ENCODE results near the gene TNRC6B. TPM values are rescaled to one million over a fixed set of nuclear protein-coding genes. Genes with fewer than 3 reads are reported as not detected.

Gene TNRC6B
- total RNA-seq, 1 experiment from 2014 or later: 50.4 TPM

- TF ChIP-seq ZNF317 (CRISPR knock-in tag; IDR thresholded peaks at IDR 0.05; ENCODE audit: borderline replicate concordance, low read depth) (no peak), RELA (CRISPR knock-in tag; IDR thresholded peaks at IDR 0.05; ENCODE audit: borderline replicate concordance) (no peak)
- TF ChIP-seq, protein P1, sequence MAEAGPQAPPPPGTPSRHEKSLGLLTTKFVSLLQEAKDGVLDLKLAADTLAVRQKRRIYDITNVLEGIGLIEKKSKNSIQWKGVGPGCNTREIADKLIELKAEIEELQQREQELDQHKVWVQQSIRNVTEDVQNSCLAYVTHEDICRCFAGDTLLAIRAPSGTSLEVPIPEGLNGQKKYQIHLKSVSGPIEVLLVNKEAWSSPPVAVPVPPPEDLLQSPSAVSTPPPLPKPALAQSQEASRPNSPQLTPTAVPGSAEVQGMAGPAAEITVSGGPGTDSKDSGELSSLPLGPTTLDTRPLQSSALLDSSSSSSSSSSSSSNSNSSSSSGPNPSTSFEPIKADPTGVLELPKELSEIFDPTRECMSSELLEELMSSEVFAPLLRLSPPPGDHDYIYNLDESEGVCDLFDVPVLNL (CRISPR knock-in tag; IDR thresholded peaks at IDR 0.05; ENCODE audit: borderline replicate concordance, low read depth): no peak
- TF ChIP-seq, protein P2, sequence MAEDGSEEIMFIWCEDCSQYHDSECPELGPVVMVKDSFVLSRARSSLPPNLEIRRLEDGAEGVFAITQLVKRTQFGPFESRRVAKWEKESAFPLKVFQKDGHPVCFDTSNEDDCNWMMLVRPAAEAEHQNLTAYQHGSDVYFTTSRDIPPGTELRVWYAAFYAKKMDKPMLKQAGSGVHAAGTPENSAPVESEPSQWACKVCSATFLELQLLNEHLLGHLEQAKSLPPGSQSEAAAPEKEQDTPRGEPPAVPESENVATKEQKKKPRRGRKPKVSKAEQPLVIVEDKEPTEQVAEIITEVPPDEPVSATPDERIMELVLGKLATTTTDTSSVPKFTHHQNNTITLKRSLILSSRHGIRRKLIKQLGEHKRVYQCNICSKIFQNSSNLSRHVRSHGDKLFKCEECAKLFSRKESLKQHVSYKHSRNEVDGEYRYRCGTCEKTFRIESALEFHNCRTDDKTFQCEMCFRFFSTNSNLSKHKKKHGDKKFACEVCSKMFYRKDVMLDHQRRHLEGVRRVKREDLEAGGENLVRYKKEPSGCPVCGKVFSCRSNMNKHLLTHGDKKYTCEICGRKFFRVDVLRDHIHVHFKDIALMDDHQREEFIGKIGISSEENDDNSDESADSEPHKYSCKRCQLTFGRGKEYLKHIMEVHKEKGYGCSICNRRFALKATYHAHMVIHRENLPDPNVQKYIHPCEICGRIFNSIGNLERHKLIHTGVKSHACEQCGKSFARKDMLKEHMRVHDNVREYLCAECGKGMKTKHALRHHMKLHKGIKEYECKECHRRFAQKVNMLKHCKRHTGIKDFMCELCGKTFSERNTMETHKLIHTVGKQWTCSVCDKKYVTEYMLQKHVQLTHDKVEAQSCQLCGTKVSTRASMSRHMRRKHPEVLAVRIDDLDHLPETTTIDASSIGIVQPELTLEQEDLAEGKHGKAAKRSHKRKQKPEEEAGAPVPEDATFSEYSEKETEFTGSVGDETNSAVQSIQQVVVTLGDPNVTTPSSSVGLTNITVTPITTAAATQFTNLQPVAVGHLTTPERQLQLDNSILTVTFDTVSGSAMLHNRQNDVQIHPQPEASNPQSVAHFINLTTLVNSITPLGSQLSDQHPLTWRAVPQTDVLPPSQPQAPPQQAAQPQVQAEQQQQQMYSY (CRISPR knock-in tag; IDR thresholded peaks at IDR 0.05): no peak
These were observed 151.7 kb downstream of the TNRC6B start (continued) for GRCh38 chr22:40329466-40329865.

DNA sequence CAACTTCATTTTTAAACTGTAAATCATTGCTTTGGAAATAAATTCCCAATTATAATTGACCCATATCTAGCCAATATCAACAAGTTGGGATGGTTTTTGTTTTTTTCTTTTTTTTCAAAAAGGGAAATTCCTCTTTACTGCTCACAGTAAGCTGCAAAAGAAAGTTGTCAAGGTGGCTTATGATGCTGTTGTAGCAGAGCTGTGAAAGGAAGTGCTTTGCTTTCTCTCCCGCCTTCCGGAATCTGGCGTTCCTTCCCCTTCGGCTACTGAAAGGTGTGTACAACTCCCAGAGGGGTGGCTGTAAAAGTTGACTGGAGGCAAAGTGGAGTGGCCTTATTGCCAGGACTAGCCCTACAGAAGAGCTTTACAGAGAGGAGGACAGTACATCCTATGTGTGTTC is 152.4 kb downstream of the TNRC6B start:
- no peaks in the 10 kb centered on the region for H3K9me3 Mint-ChIP-seq
- no peak for ATAC-seq
- no peak for DNase-seq (ENCODE audit: low spot score)
- H3K4me3 Mint-ChIP-seq: no peak overlapping the region
- no peak for TF ChIP-seq EMX1 (CRISPR knock-in tag; IDR thresholded peaks at IDR 0.05)
- no peaks in the 10 kb centered on the region for H3K27me3 Mint-ChIP-seq (ENCODE audit: low read depth)
- ChIA-PET POLR2A (no interaction called here), CTCF (interaction anchor here (1.2 kb wide), 1 partner anchor 17 kb away, joined by 3 read pairs; no protein-coding TSS in a partner anchor)
- H3K27ac Mint-ChIP-seq: peak overlapping the region; percentile 67; the same call in 1 of the 2 replicates
- peaks cover 83% of the 10 kb centered on the region for H3K4me1 Mint-ChIP-seq
- H3K36me3 Mint-ChIP-seq: peaks cover 4% of the 10 kb centered on the region; the same call in 1 of the 2 replicates

- Mint-ChIP-seq H3K4me1 (peaks cover 78% of the 10 kb centered on the region), H3K27me3 (ENCODE audit: low read depth) (no peaks in the 10 kb centered on the region), H3K9me3 (no peaks in the 10 kb centered on the region), H3K4me3 (no peak overlapping the region), H3K27ac (no peak overlapping the region; the same call in 1 of the 2 replicates), H3K36me3 (no peaks in the 10 kb centered on the region; the same call in 1 of the 2 replicates)
- DNase-seq (ENCODE audit: low spot score): no peak
- ChIA-PET CTCF (interaction anchor here (1.2 to 1.5 kb wide), 2 partner anchors 16 to 18 kb away, joined by 3 read pairs; no protein-coding TSS in a partner anchor), POLR2A (no interaction called here)
- ATAC-seq: no peak
- TF ChIP-seq CDX4 (CRISPR knock-in tag; IDR thresholded peaks at IDR 0.05; ENCODE audit: borderline replicate concordance) (no peak), JAZF1 (CRISPR knock-in tag; IDR thresholded peaks at IDR 0.05) (no peak), ZNF416 (CRISPR knock-in tag; IDR thresholded peaks at IDR 0.05) (no peak), CBFB (CRISPR knock-in tag; IDR thresholded peaks at IDR 0.05; ENCODE audit: low read depth) (no peak), CTCF (IDR thresholded peaks at IDR 0.05) (no peak), GABPB1 (CRISPR knock-in tag; IDR thresholded peaks at IDR 0.05) (no peak), PREB (CRISPR knock-in tag; IDR thresholded peaks at IDR 0.05; ENCODE audit: borderline replicate concordance) (no peak), ZNF671 (CRISPR knock-in tag; IDR thresholded peaks at IDR 0.05) (no peak), ZNF232 (CRISPR knock-in tag; IDR thresholded peaks at IDR 0.05) (no peak), RELA (CRISPR knock-in tag; IDR thresholded peaks at IDR 0.05; ENCODE audit: borderline replicate concordance) (no peak)
- TF ChIP-seq, protein P3, sequence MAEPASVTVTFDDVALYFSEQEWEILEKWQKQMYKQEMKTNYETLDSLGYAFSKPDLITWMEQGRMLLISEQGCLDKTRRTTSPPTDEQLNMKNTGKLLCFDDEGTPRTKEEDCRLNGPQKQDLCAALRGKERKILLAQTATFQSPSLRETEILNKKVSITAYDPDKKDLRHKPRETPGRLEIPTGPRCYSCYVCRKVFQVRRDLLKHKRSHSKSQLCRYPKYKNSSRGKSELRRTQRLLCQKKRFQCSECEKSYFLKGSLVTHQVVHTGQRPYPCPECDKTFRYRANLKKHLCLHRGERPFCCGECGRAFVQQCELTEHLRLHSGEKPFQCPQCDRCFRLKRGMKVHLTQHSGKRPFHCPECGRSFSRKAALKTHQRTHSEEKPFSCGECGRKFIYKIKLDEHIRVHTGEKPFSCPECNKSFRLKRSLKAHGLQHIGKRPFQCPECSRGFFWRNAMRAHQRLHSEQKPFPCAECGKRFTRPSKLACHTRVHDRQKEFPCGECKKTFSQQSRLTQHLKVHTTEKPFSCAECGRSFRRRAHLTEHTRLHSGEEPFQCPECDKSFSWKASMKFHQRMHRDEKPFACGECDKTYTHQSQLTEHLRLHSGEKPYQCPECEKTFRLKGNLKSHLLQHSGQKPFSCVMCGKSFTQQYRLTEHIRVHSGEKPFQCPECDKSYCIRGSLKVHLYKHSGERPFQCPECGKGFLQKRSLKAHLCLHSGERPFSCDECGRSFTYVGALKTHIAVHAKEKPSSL (CRISPR knock-in tag; conservative IDR thresholded peaks at IDR 0.05): no peak
- TF ChIP-seq, protein P4, sequence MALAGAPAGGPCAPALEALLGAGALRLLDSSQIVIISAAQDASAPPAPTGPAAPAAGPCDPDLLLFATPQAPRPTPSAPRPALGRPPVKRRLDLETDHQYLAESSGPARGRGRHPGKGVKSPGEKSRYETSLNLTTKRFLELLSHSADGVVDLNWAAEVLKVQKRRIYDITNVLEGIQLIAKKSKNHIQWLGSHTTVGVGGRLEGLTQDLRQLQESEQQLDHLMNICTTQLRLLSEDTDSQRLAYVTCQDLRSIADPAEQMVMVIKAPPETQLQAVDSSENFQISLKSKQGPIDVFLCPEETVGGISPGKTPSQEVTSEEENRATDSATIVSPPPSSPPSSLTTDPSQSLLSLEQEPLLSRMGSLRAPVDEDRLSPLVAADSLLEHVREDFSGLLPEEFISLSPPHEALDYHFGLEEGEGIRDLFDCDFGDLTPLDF (CRISPR knock-in tag; IDR thresholded peaks at IDR 0.05): no peak
These were observed 152.9 kb downstream of the TNRC6B start for GRCh38 chr22:40330615-40331014.
